ENCODE data around the gene WDR11. TPM values are rescaled to one million over a fixed set of nuclear protein-coding genes. Genes with fewer than 3 reads are reported as not detected.

WDR11 gene
- total RNA-seq, 1 donor from 2014 or later = 74.1 TPM

DNA sequence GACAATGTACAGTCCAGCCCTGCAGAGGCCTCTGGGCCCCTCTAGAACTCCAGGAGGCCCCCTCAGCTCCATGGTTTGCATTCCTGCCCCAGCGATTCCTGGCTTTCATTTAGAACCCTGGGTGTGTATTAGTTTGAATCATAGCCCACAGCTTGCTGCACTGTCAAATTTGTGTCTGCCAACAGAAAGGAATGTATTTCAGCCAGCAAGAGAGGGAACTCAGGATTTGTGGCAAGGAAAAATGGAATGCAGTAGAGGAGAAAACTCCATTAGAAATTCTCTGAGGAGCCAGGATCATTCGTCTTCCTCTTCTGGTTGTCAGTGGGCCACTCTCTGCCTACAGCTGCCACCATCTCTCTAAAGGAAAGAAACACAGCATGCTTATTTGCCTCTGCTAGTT is 27.9 kb upstream of the WDR11 start:
- H3K4me1 Mint-ChIP-seq (ENCODE audit: low read depth, unreplicated experiment) = no peaks in the 10 kb centered on the region
- H3K9me3 Mint-ChIP-seq (ENCODE audit: unreplicated experiment) = no peaks in the 10 kb centered on the region
- H3K36me3 Mint-ChIP-seq (ENCODE audit: unreplicated experiment) = no peaks in the 10 kb centered on the region
- TF ChIP-seq, protein P1, sequence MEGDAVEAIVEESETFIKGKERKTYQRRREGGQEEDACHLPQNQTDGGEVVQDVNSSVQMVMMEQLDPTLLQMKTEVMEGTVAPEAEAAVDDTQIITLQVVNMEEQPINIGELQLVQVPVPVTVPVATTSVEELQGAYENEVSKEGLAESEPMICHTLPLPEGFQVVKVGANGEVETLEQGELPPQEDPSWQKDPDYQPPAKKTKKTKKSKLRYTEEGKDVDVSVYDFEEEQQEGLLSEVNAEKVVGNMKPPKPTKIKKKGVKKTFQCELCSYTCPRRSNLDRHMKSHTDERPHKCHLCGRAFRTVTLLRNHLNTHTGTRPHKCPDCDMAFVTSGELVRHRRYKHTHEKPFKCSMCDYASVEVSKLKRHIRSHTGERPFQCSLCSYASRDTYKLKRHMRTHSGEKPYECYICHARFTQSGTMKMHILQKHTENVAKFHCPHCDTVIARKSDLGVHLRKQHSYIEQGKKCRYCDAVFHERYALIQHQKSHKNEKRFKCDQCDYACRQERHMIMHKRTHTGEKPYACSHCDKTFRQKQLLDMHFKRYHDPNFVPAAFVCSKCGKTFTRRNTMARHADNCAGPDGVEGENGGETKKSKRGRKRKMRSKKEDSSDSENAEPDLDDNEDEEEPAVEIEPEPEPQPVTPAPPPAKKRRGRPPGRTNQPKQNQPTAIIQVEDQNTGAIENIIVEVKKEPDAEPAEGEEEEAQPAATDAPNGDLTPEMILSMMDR (IDR thresholded peaks at IDR 0.05; ENCODE audit: partially characterized antibody, unreplicated experiment) = no peak
- no peak for DNase-seq
- peaks cover 2% of the 10 kb centered on the region for H3K27me3 Mint-ChIP-seq (ENCODE audit: unreplicated experiment)
- no peak overlapping the region for H3K27ac Mint-ChIP-seq (ENCODE audit: unreplicated experiment)
- H3K4me3 Mint-ChIP-seq (ENCODE audit: unreplicated experiment) = no peak overlapping the region

DNA sequence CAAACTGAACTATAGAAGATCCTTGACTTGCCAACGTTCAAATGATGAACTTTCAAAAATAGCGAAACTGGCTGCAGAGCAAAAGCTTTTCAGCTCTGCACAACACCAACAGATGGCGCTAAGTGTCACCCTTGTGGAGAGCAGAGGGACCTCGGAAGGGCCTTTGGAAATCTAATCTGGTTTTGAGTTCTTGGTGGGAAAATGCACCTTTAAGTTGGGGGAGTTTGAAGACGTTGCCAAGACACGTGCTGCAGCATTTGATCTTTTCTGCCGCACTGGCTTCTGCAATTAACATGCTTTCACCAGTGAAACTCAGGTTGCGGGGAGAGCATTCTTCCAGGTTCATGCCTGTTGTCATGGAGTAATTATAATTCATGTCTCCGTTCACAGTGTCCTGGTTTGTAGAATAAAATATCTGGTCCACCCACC is 26.3 kb upstream of the WDR11 start:
- no peaks in the 10 kb centered on the region for H3K36me3 Mint-ChIP-seq (ENCODE audit: unreplicated experiment)
- H3K27me3 Mint-ChIP-seq (ENCODE audit: unreplicated experiment) = peaks cover 2% of the 10 kb centered on the region
- no peak overlapping the region for H3K27ac Mint-ChIP-seq (ENCODE audit: unreplicated experiment)
- DNase-seq = peak; percentile 41
- no peak overlapping the region for H3K4me3 Mint-ChIP-seq (ENCODE audit: unreplicated experiment)
- H3K9me3 Mint-ChIP-seq (ENCODE audit: unreplicated experiment) = no peaks in the 10 kb centered on the region
- no peaks in the 10 kb centered on the region for H3K4me1 Mint-ChIP-seq (ENCODE audit: low read depth, unreplicated experiment)
- TF ChIP-seq, protein P1 (IDR thresholded peaks at IDR 0.05; ENCODE audit: partially characterized antibody, unreplicated experiment) = peak; percentile 65

DNA sequence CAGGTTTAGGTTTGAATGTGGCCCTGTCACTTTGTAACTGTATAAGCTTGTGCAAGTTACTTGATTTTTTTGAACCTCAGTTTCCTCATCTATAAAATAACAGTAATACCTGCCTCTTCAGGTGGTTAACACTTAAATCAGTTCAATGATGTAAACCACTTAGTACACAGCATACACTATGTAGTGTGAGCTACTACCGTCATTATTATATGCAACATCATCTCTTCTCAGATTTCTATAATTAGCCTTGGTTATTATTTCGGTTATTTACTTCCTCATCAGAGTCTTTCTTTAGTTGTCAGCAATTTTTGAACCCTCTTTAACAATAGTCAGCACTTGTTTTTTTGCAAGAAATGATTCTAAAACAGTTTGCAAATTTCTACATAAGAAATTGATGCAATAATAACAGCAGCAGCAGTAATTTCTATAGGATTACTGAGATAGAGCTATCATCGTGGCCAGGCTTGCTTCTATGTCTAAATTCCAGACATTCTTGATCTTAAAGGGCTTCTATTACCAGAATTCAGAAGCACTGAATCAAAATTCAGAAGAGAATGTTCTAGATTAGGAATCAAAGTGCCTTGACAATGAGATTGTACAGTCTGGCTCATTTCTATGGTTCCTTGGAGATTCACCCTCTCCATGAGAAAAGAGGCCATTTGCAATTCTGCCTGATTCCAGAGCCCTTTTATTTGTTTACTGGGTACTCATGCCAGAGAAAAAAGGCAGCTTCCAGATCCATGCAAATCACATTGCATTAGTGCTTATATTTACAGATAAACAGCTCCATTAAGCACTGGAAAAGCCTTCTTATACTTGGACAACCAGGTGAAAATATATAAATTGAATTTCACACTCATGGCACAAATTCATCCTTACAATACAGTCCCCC is 25.0 kb upstream of the WDR11 start:
- Mint-ChIP-seq H3K36me3 (ENCODE audit: unreplicated experiment) (no peaks in the 10 kb centered on the region), H3K4me1 (ENCODE audit: low read depth, unreplicated experiment) (no peaks in the 10 kb centered on the region), H3K27ac (ENCODE audit: unreplicated experiment) (no peak overlapping the region), H3K9me3 (ENCODE audit: unreplicated experiment) (no peaks in the 10 kb centered on the region), H3K27me3 (ENCODE audit: unreplicated experiment) (peaks cover 2% of the 10 kb centered on the region), H3K4me3 (ENCODE audit: unreplicated experiment) (no peak overlapping the region)
- DNase-seq = no peak
- TF ChIP-seq, protein P1 (IDR thresholded peaks at IDR 0.05; ENCODE audit: partially characterized antibody, unreplicated experiment) = no peak

DNA sequence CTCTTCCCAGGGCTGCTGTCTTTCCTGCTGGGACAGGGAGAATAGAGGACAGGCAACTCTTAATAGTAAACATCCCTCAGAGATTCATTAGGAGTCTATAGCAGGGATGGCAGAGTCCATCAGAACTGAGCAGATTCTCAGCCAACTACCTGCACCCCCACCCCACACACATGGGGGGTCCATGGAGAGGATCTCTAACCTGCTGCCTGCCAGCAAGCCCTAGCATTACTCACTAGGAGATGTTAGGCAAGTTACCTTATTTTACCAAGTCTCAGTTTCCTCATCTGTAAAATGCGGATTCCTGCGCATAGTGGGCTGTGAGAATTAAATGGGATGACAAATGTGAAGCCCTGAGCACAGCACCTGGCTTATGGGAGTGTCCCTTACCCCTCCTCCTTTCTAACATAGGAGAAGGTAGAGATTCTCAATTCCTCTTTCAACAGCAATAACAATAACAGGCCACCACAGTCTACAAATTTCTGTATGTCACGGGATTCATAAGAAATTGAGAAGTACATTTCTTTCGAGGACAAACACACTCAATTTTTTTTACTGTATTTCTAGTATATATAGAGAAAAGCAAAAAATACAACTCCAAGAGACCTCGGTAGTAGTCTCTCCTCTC is 23.8 kb upstream of the WDR11 start:
- Mint-ChIP-seq H3K27me3 (ENCODE audit: unreplicated experiment) (peaks cover 2% of the 10 kb centered on the region), H3K9me3 (ENCODE audit: unreplicated experiment) (no peaks in the 10 kb centered on the region), H3K4me3 (ENCODE audit: unreplicated experiment) (no peak overlapping the region), H3K4me1 (ENCODE audit: low read depth, unreplicated experiment) (no peaks in the 10 kb centered on the region), H3K27ac (ENCODE audit: unreplicated experiment) (no peak overlapping the region), H3K36me3 (ENCODE audit: unreplicated experiment) (no peaks in the 10 kb centered on the region)
- DNase-seq = no peak
- TF ChIP-seq, protein P1 (IDR thresholded peaks at IDR 0.05; ENCODE audit: partially characterized antibody, unreplicated experiment) = no peak
